HUDEP-2 (cell line): Measurements from ENCODE around the gene COL24A1.

ENCODE experiments used
- DNase-seq, 76 experiments: peaks; one replicate each; lab custom pipeline; 2025; ENCODE audit not compliant: unreplicated experiment in 76 of 76; lab: John Stamatoyannopoulos, UW

Gene COL24A1

DNA sequence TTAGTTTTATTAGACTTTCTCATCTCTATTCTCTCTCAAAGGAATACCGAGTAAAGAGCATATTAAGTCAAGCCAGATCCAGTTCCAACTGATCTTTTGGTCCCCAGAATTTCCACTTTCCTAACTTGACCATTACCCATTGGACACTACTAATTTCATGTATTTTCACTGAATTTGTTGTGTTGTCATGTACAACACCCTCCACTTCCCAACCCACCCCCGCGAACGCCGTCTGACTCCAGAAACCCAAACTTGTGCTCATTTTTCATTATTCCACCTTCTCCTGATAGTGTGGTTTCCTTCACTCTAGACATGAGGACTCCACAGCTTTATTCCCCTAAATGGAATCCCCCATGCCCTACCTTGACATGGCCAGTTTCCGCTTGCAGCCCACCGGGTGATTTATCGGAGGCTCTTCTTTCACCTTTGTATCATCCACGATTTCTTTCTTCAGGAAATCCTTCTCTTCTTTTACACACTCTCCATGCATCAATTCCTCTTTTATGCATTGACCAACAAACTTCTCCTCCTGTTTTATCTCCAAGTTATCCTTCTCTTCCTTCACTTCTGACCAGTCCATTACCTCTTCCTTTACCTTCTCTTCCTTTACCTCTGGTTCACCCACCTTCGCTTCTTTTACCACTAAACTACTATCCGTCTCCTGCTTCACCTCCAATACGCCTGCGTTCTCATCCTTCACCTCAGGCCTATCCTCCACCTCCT is 449.1 kb downstream of the COL24A1 start:
- DNase-seq, result no peak

DNA sequence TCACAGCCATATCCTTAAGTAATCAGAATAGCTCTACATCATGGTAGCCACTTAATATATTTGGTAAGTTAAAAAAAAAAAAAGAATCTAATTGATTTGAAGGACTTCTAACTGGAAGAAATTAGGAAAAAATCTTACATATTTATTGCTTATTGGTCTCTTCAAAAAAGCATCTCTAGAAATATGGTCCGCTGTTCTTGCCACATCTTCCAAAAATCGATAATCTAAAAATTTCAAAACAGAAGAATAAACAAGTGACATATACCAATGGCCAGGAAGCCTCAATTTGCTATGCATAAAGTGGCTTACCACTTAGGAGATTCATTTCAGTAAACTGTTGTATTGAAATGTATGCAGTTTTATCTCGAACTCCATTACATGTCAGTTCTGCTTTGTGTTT is 450.6 kb downstream of the COL24A1 start:
- DNase-seq, result no peak

DNA sequence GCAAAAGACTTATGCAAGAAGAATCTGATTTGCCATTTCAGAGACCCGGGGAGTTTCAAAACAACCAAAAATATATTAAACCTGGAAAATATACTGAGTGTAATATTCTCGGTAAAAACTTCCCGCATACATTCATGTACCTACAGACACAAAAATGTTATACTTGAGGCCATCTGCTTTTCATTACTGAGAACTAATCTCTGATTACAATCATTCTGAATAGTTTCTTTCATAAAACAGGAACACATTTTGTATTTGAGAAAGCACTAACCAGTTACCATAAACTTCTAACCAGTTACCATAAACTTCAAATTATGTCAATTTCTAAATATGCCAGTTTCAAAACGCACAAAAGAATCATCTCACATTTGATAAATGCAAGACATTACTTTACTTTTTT is 456.1 kb downstream of the COL24A1 start:
- no peak for DNase-seq

DNA sequence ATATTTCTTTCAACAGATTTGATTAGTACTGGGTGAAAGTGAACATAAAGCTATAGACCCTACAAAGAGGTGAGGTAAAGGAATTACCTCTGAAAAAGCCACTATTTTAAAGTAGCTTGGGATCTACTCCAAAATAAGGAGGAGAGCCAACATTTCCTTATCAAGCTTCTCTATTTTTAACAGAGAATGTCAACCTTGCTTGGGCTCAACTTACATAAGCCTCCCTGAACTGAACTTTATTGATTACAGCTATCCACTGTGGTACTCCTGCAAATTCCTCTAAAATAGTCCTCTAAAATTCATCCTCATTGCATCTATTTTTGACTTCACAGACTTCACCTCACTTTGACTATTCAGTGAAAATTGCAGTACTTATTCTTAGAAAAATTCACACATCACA is 458.7 kb downstream of the COL24A1 start:
- DNase-seq, result no peak

GRCh38 chr1:85692730-85693314 is 463.8 kb downstream of the COL24A1 start:
- DNase-seq, result peak in 1 of 76 experiments; percentile 1

GRCh38 chr1:85689775-85690404 is 466.7 kb downstream of the COL24A1 start:
- DNase-seq, result no peak

GRCh38 chr1:85683292-85684025 is 473.1 kb downstream of the COL24A1 start:
- DNase-seq, result no peak

- no peak for DNase-seq
Observed at GRCh38 chr1:85681087-85681486, 475.5 kb downstream of the COL24A1 start.
